IMR-90 (cell line): Measurements from ENCODE around the gene RBMS2. TPM values are rescaled to one million over a fixed set of nuclear protein-coding genes. Genes with fewer than 3 reads are reported as not detected.
"Not testable (repeated sequence)": the region's sequence is repeated elsewhere in the genome, so short reads cannot be mapped to it uniquely, and the experiment has no call there.

Experiments
- ATAC-seq: fragments of 200-7000 bp; cut with Tn5 transposase; 2 replicates; pipeline ENCODE4 v1.9.1; 2020; ENCODE audit warnings: low read depth, mild to moderate bottlenecking, moderate library complexity
- BruUV-seq: library from RNA; stranded (reverse); fragments of 400-500 nt; replicated peaks from 2 replicates; lab custom pipeline; 2021; lab: Mats Ljungman, UMichigan
- CTCF ChIA-PET: fragments of 300-600 bp; formaldehyde crosslinking; extraction: SDS; loops from one replicate; lab custom pipeline; 2021; ENCODE audit warnings: antibody characterized with exemption; lab: Yijun Ruan, JAX
- POLR2A ChIA-PET: fragments of 300-600 bp; sonication (Branson Sonifier 250); formaldehyde crosslinking; loops from one replicate; lab custom pipeline; 2022; ENCODE audit warnings: antibody characterized with exemption; ENCODE audit not compliant: unreplicated experiment; lab: Charles Lee
- DNase-seq: peaks from one replicate; pipeline ENCODE4 v3.0.0; 2013
- H2AFZ ChIP-seq: replicated peaks from 2 replicates; pipeline ENCODE3; 2013; ENCODE audit warnings: low read length, mild to moderate bottlenecking; ENCODE audit not compliant: poor library complexity
- H2AK5ac ChIP-seq: 2 replicates; pipeline ENCODE4 v1.6.1; 2013; ENCODE audit warnings: low read depth, low read length, inconsistent platforms
- H2AK9ac ChIP-seq: replicated peaks from 2 replicates; pipeline ENCODE3; 2013; ENCODE audit warnings: mild to moderate bottlenecking, low read depth, low read length, moderate library complexity; ENCODE audit not compliant: poor library complexity
- H2BK120ac ChIP-seq: 2 replicates; pipeline ENCODE4 v1.6.1; 2013; ENCODE audit warnings: low read depth, low read length, inconsistent platforms
- H2BK15ac ChIP-seq: 3 replicates; pipeline ENCODE4 v1.6.1; 2013; ENCODE audit warnings: low read depth, low read length, inconsistent platforms
- H2BK20ac ChIP-seq: 2 replicates; pipeline ENCODE4 v1.6.1; 2013; ENCODE audit warnings: low read depth, mild to moderate bottlenecking, inconsistent platforms, low read length, moderate library complexity
- H2BK5ac ChIP-seq: 2 replicates; pipeline ENCODE4 v1.6.1; 2013; ENCODE audit warnings: mild to moderate bottlenecking, low read depth, low read length, inconsistent platforms; ENCODE audit not compliant: poor library complexity, severe bottlenecking
- H3K14ac ChIP-seq: replicated peaks from 2 replicates; pipeline ENCODE4 v1.6.1; 2013; ENCODE audit warnings: low read depth, low read length, inconsistent platforms
- H3K18ac ChIP-seq: 2 replicates; pipeline ENCODE4 v1.6.1; 2013; ENCODE audit warnings: low read depth, low read length, control low read depth
- H3K23ac ChIP-seq: 2 replicates; pipeline ENCODE4 v1.6.1; 2013; ENCODE audit warnings: low read depth, low read length, inconsistent platforms
- H3K27ac ChIP-seq: 2 replicates; pipeline ENCODE4 v1.5.1; 2013; ENCODE audit warnings: mild to moderate bottlenecking, control low read depth, low read length; ENCODE audit not compliant: insufficient read depth
- H3K27me3 ChIP-seq: 2 replicates; pipeline ENCODE4 v1.6.1; 2013; ENCODE audit warnings: low read length; ENCODE audit not compliant: control insufficient read depth, insufficient read depth
- H3K36me3 ChIP-seq: 2 replicates; pipeline ENCODE4 v1.6.1; 2013; ENCODE audit warnings: low read length, mixed read lengths; ENCODE audit not compliant: control insufficient read depth, insufficient read depth
- H3K4ac ChIP-seq: 2 replicates; pipeline ENCODE4 v1.6.1; 2013; ENCODE audit warnings: low read depth, low read length, inconsistent platforms
- H3K4me1 ChIP-seq: 2 replicates; pipeline ENCODE4 v1.6.1; 2013; ENCODE audit warnings: low read length, mixed read lengths; ENCODE audit not compliant: control insufficient read depth, insufficient read depth
- H3K4me2 ChIP-seq: 2 replicates; pipeline ENCODE4 v1.6.1; 2013; ENCODE audit warnings: low read depth, mild to moderate bottlenecking, control low read depth, low read length, moderate library complexity
- H3K4me3 ChIP-seq: 2 replicates; pipeline ENCODE4 v1.5.1; 2013; ENCODE audit warnings: low read depth, mild to moderate bottlenecking, control low read depth, low read length, moderate library complexity; ENCODE audit not compliant: insufficient read depth
- H3K56ac ChIP-seq: 2 replicates; pipeline ENCODE4 v1.6.1; 2013; ENCODE audit warnings: low read length, inconsistent platforms; ENCODE audit not compliant: insufficient read depth; ENCODE audit errors: extremely low read depth
- H3K79me1 ChIP-seq, 2 experiments: 2 replicates each; pipeline ENCODE4 v1.6.1; 2013; ENCODE audit warnings: low read length in 2 of 2, inconsistent platforms in 1 of 2, low read depth in 1 of 2
- H3K9ac ChIP-seq: 2 replicates; pipeline ENCODE4 v1.6.1; 2013; ENCODE audit warnings: low read depth, low read length, control low read depth
- H3K9me1 ChIP-seq: 2 replicates; pipeline ENCODE4 v1.6.1; 2013; ENCODE audit warnings: low read length, inconsistent platforms; ENCODE audit not compliant: insufficient read depth
- H3K9me3 ChIP-seq: 2 replicates; pipeline ENCODE4 v1.6.1; 2013; ENCODE audit warnings: low read length; ENCODE audit not compliant: control insufficient read depth, insufficient read depth
- H4K20me1 ChIP-seq: 2 replicates; pipeline ENCODE4 v1.6.1; 2013; ENCODE audit warnings: low read length, inconsistent platforms; ENCODE audit not compliant: insufficient read depth
- H4K5ac ChIP-seq: 2 replicates; pipeline ENCODE4 v1.6.1; 2013; ENCODE audit warnings: mild to moderate bottlenecking, low read depth, low read length, control low read depth
- H4K8ac ChIP-seq, 2 experiments: 2 replicates each; pipeline ENCODE4 v1.6.1; 2013; ENCODE audit warnings: low read depth in 2 of 2, low read length in 2 of 2, control low read depth in 1 of 2, inconsistent platforms in 1 of 2
- H4K91ac ChIP-seq: 2 replicates; pipeline ENCODE4 v1.6.1; 2013; ENCODE audit warnings: low read depth, low read length, inconsistent platforms; ENCODE audit not compliant: insufficient read depth
- CTCF ChIP-seq: conservative IDR thresholded peaks from 2 replicates; pipeline ENCODE4 v1.5.1; 2012; ENCODE audit warnings: mild to moderate bottlenecking, low read depth, low read length, improper control_type of control experiment
- RAD21 ChIP-seq: IDR thresholded peaks from 2 replicates; pipeline ENCODE4 v1.6.1; 2012; ENCODE audit warnings: low read length, improper control_type of control experiment
- SMC3 ChIP-seq: fragments of 150-350 bp; IDR thresholded peaks from 2 replicates; pipeline ENCODE4 v1.6.1; 2016; ENCODE audit warnings: low read depth, mild to moderate bottlenecking, antibody characterized with exemption, low read length, moderate library complexity
- WGBS, 2 experiments: methylation state at CpG; one replicate each; pipeline versions ENCODE4 v1.1.5 to v1.1.7; 2013; ENCODE audit warnings: missing lambda C conversion rate in 2 of 2; ENCODE audit not compliant: insufficient read length in 1 of 2; ENCODE audit errors: extremely low coverage in 2 of 2; 5-methylcytosine and 5-hydroxymethylcytosine counted together
- dilution Hi-C: fragments of 300-500 bp; cut with HindIII; formaldehyde crosslinking; loops from one replicate; pipeline ENCODE4 v1.14.3; 2018; ENCODE audit warnings: low sequenced_read_pairs; ENCODE audit not compliant: unreplicated experiment
- in situ Hi-C: fragments of 300-500 bp; cut with MboI; formaldehyde crosslinking; loops from 3 replicates; pipeline ENCODE4 v1.14.3; 2019; ENCODE audit warnings: low sequenced_read_pairs, inconsistent platforms, mixed read lengths
- intact Hi-C: fragments of 100-400 bp; cut with micrococcal nuclease; formaldehyde crosslinking; loops from 2 replicates; pipeline ENCODE4 v1.10.0; 2022
- polyA plus RNA-seq, 3 experiments: library from polyadenylated mRNA; depleted of rRNA; stranded (reverse); fragments of >200 nt; gene quantifications; 2 replicates each; pipeline ENCODE4 v1.2.3, GENCODE V29; 2012; ENCODE audit warnings: low replicate concordance in 1 of 3
- total RNA-seq: library from RNA; depleted of rRNA; stranded (reverse); fragments of >200 nt; gene quantifications from 2 replicates; pipeline ENCODE4 v1.2.3, GENCODE V29; 2012

The RBMS2 gene
- total and polyA plus RNA-seq, 2 of the 4 experiments (the other 2 are of a cell fraction), result 38.0 to 43.6 TPM

- 0 out of 2 replicates have a peak, but pooled peaks have one; percentile 24 for ATAC-seq
- in situ Hi-C loops, CTCF ChIA-PET, H3K79me1 ChIP-seq, H4K91ac ChIP-seq, H2BK5ac ChIP-seq, H3K18ac ChIP-seq, H3K4me3 ChIP-seq, H2BK20ac ChIP-seq, dilution Hi-C loops, H3K27me3 ChIP-seq, H3K9me3 ChIP-seq, H2AK9ac ChIP-seq, H3K4me1 ChIP-seq, H4K5ac ChIP-seq, BruUV-seq, H3K36me3 ChIP-seq, H4K8ac ChIP-seq, H3K56ac ChIP-seq, H3K9ac ChIP-seq, H2AK5ac ChIP-seq, H3K9me1 ChIP-seq, H2BK15ac ChIP-seq, H3K4ac ChIP-seq, H4K20me1 ChIP-seq, H3K4me2 ChIP-seq, H3K27ac ChIP-seq, DNase-seq, H3K23ac ChIP-seq, H3K14ac ChIP-seq, H2BK120ac ChIP-seq, intact Hi-C loops: not testable (repeated sequence)
- H2AFZ ChIP-seq, result peak overlapping the region; percentile 84
- POLR2A ChIA-PET, result interaction anchor here (0.6 kb wide), 1 partner anchor 62 kb away, joined by 6 read pairs; no protein-coding TSS in a partner anchor
- peak; percentile 23; the same call in 1 of the 2 replicates for TF ChIP-seq RAD21
- TF ChIP-seq CTCF, result peak; percentile 35; the same call in 1 of the 2 replicates
- peak; percentile 19; the same call in 1 of the 2 replicates for TF ChIP-seq SMC3
- no CpG with 5 or more reads among the region's 17 CpGs for WGBS, 2 experiments
Observed at GRCh38 chr12:56496704-56497103, 24.9 kb upstream of the RBMS2 start.

DNA sequence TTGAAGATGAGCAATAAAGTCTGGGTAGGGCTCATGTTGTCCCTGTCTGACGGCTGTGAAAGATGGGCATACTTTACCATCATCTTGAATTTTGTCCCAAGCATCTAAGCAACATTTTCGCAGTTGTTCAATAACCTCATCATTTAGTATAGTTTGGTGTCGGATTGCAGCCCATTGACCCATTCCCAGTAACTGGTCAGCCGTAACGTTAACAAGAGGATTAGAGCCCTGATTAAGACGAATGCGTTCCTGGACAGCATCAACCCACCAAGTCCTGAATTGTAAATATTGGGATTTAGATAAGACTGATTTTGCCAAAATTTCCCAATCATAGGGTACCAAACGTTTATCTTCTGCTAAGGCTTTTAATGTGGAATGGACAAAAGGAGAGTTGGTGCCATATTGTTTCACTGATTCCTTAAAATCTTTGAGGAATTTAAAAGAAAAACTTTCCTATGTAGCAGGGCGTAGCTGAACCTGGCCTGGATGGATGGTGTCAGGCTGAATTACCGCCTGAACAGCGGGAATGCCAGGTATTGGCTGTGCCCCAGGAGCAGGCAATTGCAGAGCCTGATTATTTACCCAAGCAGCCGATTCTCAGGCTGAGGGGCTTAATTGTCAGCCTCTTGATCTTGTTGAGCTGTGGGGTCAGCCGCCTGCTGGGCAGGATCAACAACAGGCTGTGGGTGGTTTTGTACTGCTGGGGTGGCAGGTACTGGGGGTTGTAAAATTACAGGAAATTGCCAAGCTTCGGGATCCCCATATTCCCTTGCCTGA, 23.3 kb upstream of the RBMS2 start:
- H3K27ac ChIP-seq, H3K18ac ChIP-seq, H3K4me1 ChIP-seq, CTCF ChIA-PET, H3K9me1 ChIP-seq, H2BK15ac ChIP-seq, H3K14ac ChIP-seq, H3K23ac ChIP-seq, in situ Hi-C loops, dilution Hi-C loops, ATAC-seq, H3K56ac ChIP-seq, H4K5ac ChIP-seq, H3K4me3 ChIP-seq, H2AK9ac ChIP-seq, H3K36me3 ChIP-seq, H3K79me1 ChIP-seq, H2AFZ ChIP-seq, H4K20me1 ChIP-seq, H4K91ac ChIP-seq, H2BK20ac ChIP-seq, POLR2A ChIA-PET, H2BK120ac ChIP-seq, intact Hi-C loops, H3K4me2 ChIP-seq, H2BK5ac ChIP-seq, BruUV-seq, DNase-seq, H3K27me3 ChIP-seq, H3K4ac ChIP-seq, H3K9me3 ChIP-seq, H2AK5ac ChIP-seq, H3K9ac ChIP-seq, H4K8ac ChIP-seq: not testable (repeated sequence)
- WGBS, 2 experiments, result no CpG with 5 or more reads among the region's 14 CpGs
